Kidney (tissue), 14 donors: ENCODE results near the gene CTNNBL1. TPM values are rescaled to one million over a fixed set of nuclear protein-coding genes. Genes with fewer than 3 reads are reported as not detected.

Experiments used
- DNase-seq, 5 donors: peaks; one replicate each; pipeline ENCODE4 v3.0.0-alpha.2; 2013 to 2020
- FAIRE-seq: peaks from 2 replicates; lab custom pipeline; 2012; peaks lifted over from hg19 to GRCh38; lab: Jason Lieb, UNC
- H3K27ac ChIP-seq, 2 donors: one replicate each; pipeline ENCODE4 v1.7.0; 2013; ENCODE audit warnings: low read depth in 2 of 2, low read length in 2 of 2, inconsistent platforms in 1 of 2
- H3K27me3 ChIP-seq: one replicate; pipeline ENCODE4 v1.7.1; 2013; ENCODE audit warnings: low read length, inconsistent platforms; ENCODE audit not compliant: control insufficient read depth, insufficient read depth
- H3K36me3 ChIP-seq, 3 donors: one replicate each; pipeline versions ENCODE4 v1.7.0 to v1.7.1; 2013; ENCODE audit warnings: low read length in 3 of 3, control low read depth in 1 of 3, inconsistent platforms in 1 of 3; ENCODE audit not compliant: insufficient read depth in 3 of 3, control insufficient read depth in 2 of 3
- H3K4me1 ChIP-seq, 3 donors: one replicate each; pipeline versions ENCODE4 v1.7.0 to v1.7.1; 2013; ENCODE audit warnings: low read length in 3 of 3, inconsistent platforms in 1 of 3, low read depth in 1 of 3; ENCODE audit not compliant: control insufficient read depth in 2 of 3, insufficient read depth in 2 of 3
- H3K4me3 ChIP-seq, 3 donors: one replicate each; pipeline versions ENCODE4 v1.7.0 to v1.8.1; 2013; ENCODE audit warnings: low read length in 3 of 3, control low read depth in 1 of 3, inconsistent platforms in 1 of 3
- H3K9ac ChIP-seq, 3 donors: one replicate each; pipeline versions ENCODE4 v1.7.0 to v1.7.1; 2013; ENCODE audit warnings: low read length in 3 of 3, control low read depth in 1 of 3, inconsistent platforms in 1 of 3
- H3K9me3 ChIP-seq, 3 donors: one replicate each; pipeline versions ENCODE4 v1.7.0 to v1.7.1; 2013; ENCODE audit warnings: low read length in 3 of 3, control low read depth in 1 of 3, inconsistent platforms in 1 of 3; ENCODE audit not compliant: control insufficient read depth in 2 of 3, insufficient read depth in 1 of 3
- intact Hi-C: fragments of 100-400 bp; cut with DNase I; formaldehyde crosslinking; loops from one replicate; pipeline ENCODE4 v1.11.1; 2022
- polyA plus RNA-seq: library from polyadenylated mRNA; stranded (reverse); fragments of 350-450 nt; fragmentation: Illumina TruSeq; extraction: RNeasy Lipid Tissue Mini Kit (QIAGEN cat#74804); gene quantifications from one replicate; pipeline ENCODE4 v1.2.3, GENCODE V29; 2014; ENCODE audit warnings: low read depth, low replicate concordance; ENCODE audit not compliant: insufficient read depth
- total RNA-seq: library from RNA; stranded (reverse); fragmentation: NEBNext Ultra II Directional; extraction: Animal tissue kit (Norgen Biotek cat#: 25700); gene quantifications from one replicate; pipeline ENCODE4 v1.2.1, GENCODE V29; 2021
- TF ChIP-seq, protein P1 (sequence below): IDR thresholded peaks from 3 replicates; pipeline ENCODE4 v1.5.1; 2012; ENCODE audit warnings: mild to moderate bottlenecking, moderate library complexity, borderline replicate concordance; ENCODE audit not compliant: insufficient read depth; ENCODE audit errors: extremely low read depth
- donor health status: control.
- donor health status: control.
- donor health status: control.
- donor health status: control.
- donor health status: control.
- donor health status: DM: yes; HTN: yes; CAD: no.
- donor health status: Normal renal cell carcinoma (clear cell type).

CTNNBL1 gene
- total and polyA plus RNA-seq, 2 donors from 2014 or later = 40.9 to 70.9 TPM

DNA sequence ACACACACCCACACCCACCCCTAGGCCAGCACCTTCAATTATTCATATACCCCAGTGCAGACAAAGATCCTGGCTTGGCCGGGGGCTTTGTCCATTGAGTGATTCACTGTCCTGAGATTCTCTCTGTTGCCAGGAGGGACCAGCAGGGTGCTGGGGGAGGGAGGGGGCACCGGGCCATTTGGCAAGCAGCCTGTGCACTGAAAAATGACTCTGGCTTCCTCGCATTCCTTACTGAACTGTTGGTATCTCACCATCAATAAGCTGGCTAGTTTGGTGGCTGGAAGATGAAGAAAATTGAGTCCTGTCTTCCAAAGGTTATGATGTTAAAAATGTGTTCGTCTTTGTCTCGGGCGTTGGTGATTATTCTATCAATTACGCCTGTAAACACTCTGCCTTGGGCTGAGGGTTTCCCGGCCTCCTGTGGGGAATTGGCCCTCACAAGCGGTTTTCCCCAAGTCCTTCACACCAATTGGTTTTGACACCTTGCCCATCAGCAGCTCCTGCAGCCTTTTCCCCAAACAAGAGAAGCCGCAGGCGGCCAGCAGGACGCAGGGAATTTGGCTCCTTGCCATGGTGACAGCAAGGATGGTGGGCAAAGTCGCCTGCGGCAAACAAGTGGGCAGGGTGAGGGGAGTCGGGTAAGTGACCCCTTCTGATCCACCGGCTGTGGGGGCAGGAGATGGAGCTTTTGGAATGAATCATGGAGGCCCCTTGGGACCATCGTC lies 214.0 kb downstream of the CTNNBL1 start:
- Histone ChIP-seq H3K36me3 (no peaks in the 10 kb centered on the region), H3K27ac (no peak overlapping the region), H3K9ac (no peak overlapping the region), H3K27me3 (peaks cover 7% of the 10 kb centered on the region), H3K4me3 (no peak overlapping the region), H3K4me1 (no peaks in the 10 kb centered on the region), H3K9me3 (no peaks in the 10 kb centered on the region)
- TF ChIP-seq, protein P1, sequence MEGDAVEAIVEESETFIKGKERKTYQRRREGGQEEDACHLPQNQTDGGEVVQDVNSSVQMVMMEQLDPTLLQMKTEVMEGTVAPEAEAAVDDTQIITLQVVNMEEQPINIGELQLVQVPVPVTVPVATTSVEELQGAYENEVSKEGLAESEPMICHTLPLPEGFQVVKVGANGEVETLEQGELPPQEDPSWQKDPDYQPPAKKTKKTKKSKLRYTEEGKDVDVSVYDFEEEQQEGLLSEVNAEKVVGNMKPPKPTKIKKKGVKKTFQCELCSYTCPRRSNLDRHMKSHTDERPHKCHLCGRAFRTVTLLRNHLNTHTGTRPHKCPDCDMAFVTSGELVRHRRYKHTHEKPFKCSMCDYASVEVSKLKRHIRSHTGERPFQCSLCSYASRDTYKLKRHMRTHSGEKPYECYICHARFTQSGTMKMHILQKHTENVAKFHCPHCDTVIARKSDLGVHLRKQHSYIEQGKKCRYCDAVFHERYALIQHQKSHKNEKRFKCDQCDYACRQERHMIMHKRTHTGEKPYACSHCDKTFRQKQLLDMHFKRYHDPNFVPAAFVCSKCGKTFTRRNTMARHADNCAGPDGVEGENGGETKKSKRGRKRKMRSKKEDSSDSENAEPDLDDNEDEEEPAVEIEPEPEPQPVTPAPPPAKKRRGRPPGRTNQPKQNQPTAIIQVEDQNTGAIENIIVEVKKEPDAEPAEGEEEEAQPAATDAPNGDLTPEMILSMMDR = no peak
- DNase-seq (no peak), FAIRE-seq (no peak)
- intact Hi-C loops = no loop called here

DNA sequence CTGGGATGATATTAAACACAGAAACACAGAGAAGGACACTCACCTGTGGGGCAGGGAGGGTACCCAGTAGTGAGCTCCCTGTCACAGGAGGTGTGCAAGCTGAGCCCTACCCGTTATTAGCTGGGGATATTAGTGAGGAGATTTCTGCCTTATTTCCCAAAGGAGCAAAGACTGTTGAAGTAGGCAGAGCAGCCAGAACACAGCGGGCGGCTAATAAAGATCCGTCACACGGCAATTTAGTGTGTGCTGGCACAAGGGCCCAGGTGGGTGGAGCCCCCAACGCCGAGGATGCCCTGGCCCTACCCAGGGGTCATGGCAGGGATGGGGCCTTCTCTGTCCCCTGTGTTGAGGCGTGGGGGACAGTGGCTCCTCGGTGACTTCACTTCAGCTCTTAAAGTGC lies 217.4 kb downstream of the CTNNBL1 start:
- H3K4me1 ChIP-seq = peaks cover 0 to 3% (median 0%) of the 10 kb centered on the region in 3 donors
- DNase-seq (no peak), FAIRE-seq (no peak)
- H3K9ac ChIP-seq = no peak overlapping the region
- peaks cover 8% of the 10 kb centered on the region for H3K27me3 ChIP-seq
- H3K4me3 ChIP-seq = no peak overlapping the region
- no peaks in the 10 kb centered on the region for H3K36me3 ChIP-seq
- TF ChIP-seq, protein P1 = no peak
- H3K27ac ChIP-seq = no peak overlapping the region
- no peaks in the 10 kb centered on the region for H3K9me3 ChIP-seq
- intact Hi-C loops = no loop called here

DNA sequence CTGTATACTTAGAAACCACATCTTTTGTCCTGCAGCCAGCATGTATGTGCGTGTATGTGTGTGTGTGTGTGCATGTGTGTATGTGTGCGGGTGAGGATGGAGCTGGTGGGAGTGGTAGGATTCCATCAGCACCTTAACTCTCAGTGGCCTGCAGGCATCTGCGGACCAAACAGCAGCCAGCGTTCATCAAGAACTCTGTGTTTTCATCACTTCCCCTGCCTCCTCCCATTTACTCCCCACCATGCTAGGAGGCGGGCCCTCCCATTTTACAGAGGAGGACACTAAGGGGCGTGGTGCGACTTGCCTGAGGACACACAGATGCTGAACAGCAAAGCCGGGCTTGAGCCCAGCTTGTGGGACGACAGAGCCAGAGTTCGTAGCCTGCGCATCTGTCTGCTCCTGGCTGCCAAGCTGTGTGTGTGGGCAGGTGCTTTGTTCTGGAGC lies 218.0 kb downstream of the CTNNBL1 start:
- H3K9me3 ChIP-seq = no peaks in the 10 kb centered on the region
- DNase-seq (peak in 3 of 5 donors; percentile 43 to 82 (median 52)), FAIRE-seq (no peak)
- no peak overlapping the region for H3K4me3 ChIP-seq
- TF ChIP-seq, protein P1 = no peak
- H3K9ac ChIP-seq = no peak overlapping the region
- no peak overlapping the region for H3K27ac ChIP-seq
- H3K27me3 ChIP-seq = peaks cover 5% of the 10 kb centered on the region
- intact Hi-C loops = no loop called here
- H3K36me3 ChIP-seq = no peaks in the 10 kb centered on the region
- peaks cover 0 to 3% (median 0%) of the 10 kb centered on the region in 3 donors for H3K4me1 ChIP-seq
